Central memory CD8-positive, alpha-beta T cell (primary cell): ENCODE data around the gene KCNIP4.

ENCODE experiments used
- ATAC-seq: fragments of 150-1000 bp; cut with Tn5 transposase; replicated peaks from 2 replicates; pipeline ENCODE4 v1.10.0; 2022; ENCODE audit warnings: mild to moderate bottlenecking, moderate FRiP score, moderate number of reproducible peaks; ENCODE audit not compliant: poor library complexity, severe bottlenecking; ENCODE audit errors: extremely low read depth
- DNase-seq, 2 donors: peaks; one replicate each; pipeline ENCODE4 v3.0.0; 2021; ENCODE audit warnings: low spot score in 2 of 2
- H3K27ac Mint-ChIP-seq: one replicate; pipeline ENCODE4 v1.8.0; 2022; ENCODE audit warnings: low read depth, mild to moderate bottlenecking, moderate library complexity, mixed read lengths
- H3K27me3 Mint-ChIP-seq: one replicate; pipeline ENCODE4 v1.8.0; 2022; ENCODE audit warnings: mixed read lengths
- H3K36me3 Mint-ChIP-seq: one replicate; pipeline ENCODE4 v1.8.0; 2022; ENCODE audit warnings: mild to moderate bottlenecking, moderate library complexity, mixed read lengths; ENCODE audit not compliant: insufficient read depth
- H3K4me1 Mint-ChIP-seq: one replicate; pipeline ENCODE4 v1.8.0; 2022; ENCODE audit warnings: mixed read lengths
- H3K4me3 Mint-ChIP-seq: one replicate; pipeline ENCODE4 v1.8.0; 2022; ENCODE audit warnings: mild to moderate bottlenecking, moderate library complexity, mixed read lengths
- H3K9me3 Mint-ChIP-seq: one replicate; pipeline ENCODE4 v1.8.0; 2022; ENCODE audit warnings: mixed read lengths

KCNIP4 gene

GRCh38 chr4:21117541-21118180, 830.9 kb downstream of the KCNIP4 start:
- no peaks in the 10 kb centered on the region for H3K4me1 Mint-ChIP-seq
- no peak overlapping the region for H3K4me3 Mint-ChIP-seq
- H3K9me3 Mint-ChIP-seq: peaks cover 17% of the 10 kb centered on the region
- no peaks in the 10 kb centered on the region for H3K36me3 Mint-ChIP-seq
- DNase-seq (no peak), ATAC-seq (no peak)
- no peak overlapping the region for H3K27ac Mint-ChIP-seq
- H3K27me3 Mint-ChIP-seq: no peaks in the 10 kb centered on the region

DNA sequence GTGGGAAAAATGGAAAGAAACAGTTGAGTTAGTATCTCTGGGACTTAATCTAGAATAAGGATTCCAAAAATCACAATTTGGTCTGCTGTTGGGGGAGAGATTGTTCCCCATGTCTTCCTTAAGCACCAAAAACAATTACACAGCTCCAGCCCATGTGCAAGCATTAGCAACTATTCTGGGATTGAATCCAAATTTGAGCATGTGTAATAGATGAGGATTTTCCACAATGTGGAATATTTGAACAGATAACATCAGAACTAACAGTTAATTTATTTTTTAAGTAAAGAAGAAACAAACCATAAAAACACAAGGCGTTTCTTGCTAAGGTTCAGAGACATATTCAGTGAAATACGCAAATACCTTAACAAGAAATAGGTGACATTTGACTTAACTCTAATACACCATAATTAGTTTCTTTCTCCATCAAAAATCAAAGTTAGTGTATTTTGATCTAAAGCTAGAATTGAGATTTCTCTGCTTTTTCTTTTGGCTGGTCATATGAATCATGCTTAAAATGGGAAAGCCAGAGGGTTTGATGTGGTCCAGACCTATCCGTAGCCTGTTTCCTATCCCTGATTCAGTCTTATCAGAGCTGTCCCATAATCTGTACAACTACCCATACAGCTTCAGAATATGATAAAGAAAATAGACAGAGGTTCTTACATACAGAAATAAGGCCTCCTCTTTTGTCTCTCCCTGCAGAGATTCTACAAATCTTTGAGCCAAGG, 834.9 kb downstream of the KCNIP4 start:
- no peaks in the 10 kb centered on the region for H3K36me3 Mint-ChIP-seq
- H3K4me3 Mint-ChIP-seq: no peak overlapping the region
- no peaks in the 10 kb centered on the region for H3K27me3 Mint-ChIP-seq
- DNase-seq (no peak), ATAC-seq (no peak)
- no peak overlapping the region for H3K27ac Mint-ChIP-seq
- H3K9me3 Mint-ChIP-seq: peaks cover 6% of the 10 kb centered on the region
- no peaks in the 10 kb centered on the region for H3K4me1 Mint-ChIP-seq

DNA sequence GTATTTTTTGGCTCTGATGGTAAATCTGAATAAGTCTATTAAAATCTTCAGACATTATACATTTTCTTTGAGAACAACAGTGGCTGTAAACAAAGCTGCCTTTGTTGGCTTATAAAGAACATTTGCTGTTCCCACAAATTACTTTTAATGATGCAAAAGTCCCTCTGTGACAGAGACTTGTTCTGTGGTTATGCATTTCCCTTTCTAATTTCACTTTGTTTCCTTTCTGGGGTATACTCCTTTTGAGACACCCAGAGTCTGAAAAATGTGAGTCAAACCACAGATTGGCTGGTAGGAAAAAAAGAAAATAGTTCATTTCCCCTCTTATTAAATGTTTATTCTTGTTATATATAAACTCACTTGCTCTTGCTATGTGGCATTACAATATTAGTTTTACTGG, 845.9 kb downstream of the KCNIP4 start:
- Mint-ChIP-seq H3K27me3 (no peaks in the 10 kb centered on the region), H3K36me3 (no peaks in the 10 kb centered on the region)
- DNase-seq: no peak

DNA sequence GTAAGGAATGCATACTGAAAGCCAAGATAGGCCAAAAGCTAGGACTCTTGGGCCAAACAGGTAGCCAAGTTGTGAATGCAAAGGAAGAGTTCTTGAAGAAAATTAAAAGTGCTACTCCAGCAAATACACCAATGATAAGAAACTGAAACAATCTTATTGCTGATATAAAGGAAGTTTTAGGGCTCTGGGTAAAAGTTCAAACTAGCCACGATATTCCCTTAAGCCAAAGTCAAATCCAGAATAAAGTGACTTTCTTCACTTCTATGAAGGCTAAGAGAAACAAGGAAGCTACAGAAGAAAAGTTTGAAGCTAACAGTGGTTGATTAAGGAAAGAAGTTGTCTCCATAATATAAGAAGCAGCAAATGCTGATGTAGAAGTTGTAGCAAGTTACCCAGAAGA, 850.7 kb downstream of the KCNIP4 start:
- no peaks in the 10 kb centered on the region for H3K4me1 Mint-ChIP-seq
- H3K9me3 Mint-ChIP-seq: peaks cover 23% of the 10 kb centered on the region
- no peak for ATAC-seq
- no peak overlapping the region for H3K4me3 Mint-ChIP-seq
- H3K27ac Mint-ChIP-seq: no peak overlapping the region
- no peaks in the 10 kb centered on the region for H3K36me3 Mint-ChIP-seq
- no peak for DNase-seq
- no peaks in the 10 kb centered on the region for H3K27me3 Mint-ChIP-seq

More for the DNA sequence above, 845.9 kb downstream of the KCNIP4 start:
- no peak overlapping the region for H3K27ac Mint-ChIP-seq
- H3K4me1 Mint-ChIP-seq: no peaks in the 10 kb centered on the region
- peaks cover 19% of the 10 kb centered on the region for H3K9me3 Mint-ChIP-seq
- ATAC-seq: no peak
- H3K4me3 Mint-ChIP-seq: no peak overlapping the region

DNA sequence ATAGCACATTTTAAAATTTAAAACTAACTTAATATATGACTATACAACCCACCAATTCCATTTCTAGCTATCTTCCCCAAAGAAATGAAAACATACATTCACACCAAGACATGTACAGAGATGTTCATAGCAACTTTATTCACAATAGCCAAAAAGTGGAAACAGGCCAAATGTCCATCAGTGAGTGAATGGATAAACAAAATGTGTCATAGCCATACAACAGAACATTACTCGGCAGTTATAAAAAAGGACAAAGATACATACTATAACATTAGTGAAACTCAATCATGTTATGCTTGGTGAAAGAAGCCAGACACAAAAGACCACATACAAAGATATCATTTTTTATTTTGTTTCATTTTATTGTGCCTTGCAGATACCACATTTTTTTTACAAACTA, 851.5 kb downstream of the KCNIP4 start:
- no peaks in the 10 kb centered on the region for H3K27me3 Mint-ChIP-seq
- no peaks in the 10 kb centered on the region for H3K36me3 Mint-ChIP-seq
- no peak overlapping the region for H3K4me3 Mint-ChIP-seq
- ATAC-seq: no peak
- DNase-seq: no peak
- peaks cover 23% of the 10 kb centered on the region for H3K9me3 Mint-ChIP-seq
- H3K27ac Mint-ChIP-seq: no peak overlapping the region
- H3K4me1 Mint-ChIP-seq: no peaks in the 10 kb centered on the region

- peaks cover 5% of the 10 kb centered on the region for H3K4me1 Mint-ChIP-seq
- H3K4me3 Mint-ChIP-seq: no peak overlapping the region
- DNase-seq: no peak
- ATAC-seq: no peak
- no peaks in the 10 kb centered on the region for H3K27me3 Mint-ChIP-seq
- no peaks in the 10 kb centered on the region for H3K36me3 Mint-ChIP-seq
- H3K27ac Mint-ChIP-seq: no peak overlapping the region
- peaks cover 32% of the 10 kb centered on the region for H3K9me3 Mint-ChIP-seq
Measured at GRCh38 chr4:21092531-21092930, 856.0 kb downstream of the KCNIP4 start.

GRCh38 chr4:21090094-21090666, 858.4 kb downstream of the KCNIP4 start:
- Mint-ChIP-seq H3K4me3 (no peak overlapping the region), H3K9me3 (peaks cover 36% of the 10 kb centered on the region), H3K36me3 (no peaks in the 10 kb centered on the region), H3K27me3 (no peaks in the 10 kb centered on the region), H3K4me1 (peaks cover 5% of the 10 kb centered on the region), H3K27ac (no peak overlapping the region)
- DNase-seq (no peak), ATAC-seq (no peak)

DNA sequence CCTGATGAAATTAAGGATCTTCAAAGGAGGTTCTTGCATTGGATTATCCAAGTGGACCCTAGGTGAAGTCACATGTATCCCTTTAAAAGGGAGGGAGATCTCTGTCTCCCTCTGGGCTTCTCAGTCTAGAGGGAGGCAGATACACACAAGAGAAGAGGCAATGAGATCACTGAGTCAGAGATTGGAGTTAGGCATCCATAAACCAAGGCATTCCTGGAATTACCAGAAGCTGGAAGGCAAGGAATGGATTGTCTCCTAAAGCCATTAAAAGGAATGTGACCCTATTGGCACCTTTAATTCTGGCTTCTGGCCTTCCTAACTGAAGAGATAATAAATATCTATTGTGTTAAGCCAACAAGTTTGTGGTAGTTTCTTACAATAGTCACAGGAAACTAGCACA, 865.2 kb downstream of the KCNIP4 start:
- ATAC-seq: no peak
- Mint-ChIP-seq H3K36me3 (no peaks in the 10 kb centered on the region), H3K27ac (no peak overlapping the region), H3K4me1 (no peaks in the 10 kb centered on the region), H3K9me3 (peaks cover 15% of the 10 kb centered on the region), H3K27me3 (no peaks in the 10 kb centered on the region), H3K4me3 (no peak overlapping the region)
- no peak for DNase-seq

- no peak for ATAC-seq
- DNase-seq: no peak
Measured at GRCh38 chr4:21077967-21078366, 870.6 kb downstream of the KCNIP4 start.

DNA sequence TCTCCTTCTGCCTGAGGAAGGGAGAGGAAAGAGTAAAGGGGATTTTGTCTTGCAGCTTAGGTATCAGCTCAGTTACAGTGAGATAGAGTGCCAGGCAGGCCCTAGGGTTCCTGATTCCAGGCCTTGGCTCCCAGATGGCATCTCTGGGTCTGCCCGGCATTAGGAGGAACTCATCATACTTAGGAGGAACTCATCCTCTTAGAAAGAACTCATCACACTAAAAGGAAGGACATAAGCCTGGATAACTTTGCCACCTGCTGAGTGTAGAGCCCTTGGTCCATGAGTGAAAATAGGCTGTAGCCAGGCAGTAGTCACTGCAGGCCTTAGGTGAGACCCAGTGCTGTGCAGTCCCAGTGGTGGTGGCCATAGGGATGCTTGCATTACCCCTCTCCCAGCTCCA, 881.2 kb downstream of the KCNIP4 start:
- ATAC-seq: no peak
- Mint-ChIP-seq H3K36me3 (no peaks in the 10 kb centered on the region), H3K4me3 (no peak overlapping the region), H3K9me3 (peaks cover 9% of the 10 kb centered on the region), H3K4me1 (no peaks in the 10 kb centered on the region), H3K27ac (no peak overlapping the region), H3K27me3 (no peaks in the 10 kb centered on the region)
- no peak for DNase-seq

More at GRCh38 chr4:21077967-21078366, 870.6 kb downstream of the KCNIP4 start:
- H3K4me1 Mint-ChIP-seq: no peaks in the 10 kb centered on the region
- no peak overlapping the region for H3K4me3 Mint-ChIP-seq
- H3K27me3 Mint-ChIP-seq: no peaks in the 10 kb centered on the region
- H3K9me3 Mint-ChIP-seq: peaks cover 5% of the 10 kb centered on the region
- H3K27ac Mint-ChIP-seq: no peak overlapping the region
- no peaks in the 10 kb centered on the region for H3K36me3 Mint-ChIP-seq

DNA sequence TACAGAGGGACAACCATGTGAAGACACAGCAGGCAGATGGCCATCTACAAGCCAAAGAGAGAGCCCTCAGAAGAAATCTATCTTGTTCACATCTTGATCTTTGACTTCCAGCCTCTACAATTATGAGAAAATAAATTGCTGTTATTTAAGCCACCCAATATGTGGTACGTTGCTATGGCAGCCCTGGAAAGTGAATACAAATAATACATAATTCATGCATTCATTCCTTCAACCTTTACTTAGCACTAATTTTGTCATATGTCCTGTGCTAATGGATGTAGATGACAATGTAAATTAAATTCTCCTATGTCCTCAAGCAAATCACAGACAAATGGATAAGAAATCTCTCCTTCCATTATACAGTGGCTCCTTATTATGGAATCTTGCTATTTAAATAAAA, 886.7 kb downstream of the KCNIP4 start:
- no peak for ATAC-seq
- H3K36me3 Mint-ChIP-seq: no peaks in the 10 kb centered on the region

GRCh38 chr4:21046141-21046540, 902.4 kb downstream of the KCNIP4 start:
- Mint-ChIP-seq H3K36me3 (no peaks in the 10 kb centered on the region), H3K4me3 (no peak overlapping the region), H3K27me3 (no peaks in the 10 kb centered on the region), H3K9me3 (no peaks in the 10 kb centered on the region), H3K27ac (no peak overlapping the region), H3K4me1 (no peaks in the 10 kb centered on the region)
- no peak for DNase-seq
- no peak for ATAC-seq

More for the DNA sequence above, 886.7 kb downstream of the KCNIP4 start:
- Mint-ChIP-seq H3K4me1 (no peaks in the 10 kb centered on the region), H3K9me3 (peaks cover 12% of the 10 kb centered on the region), H3K27ac (no peak overlapping the region), H3K27me3 (no peaks in the 10 kb centered on the region), H3K4me3 (no peak overlapping the region)
- DNase-seq: no peak

DNA sequence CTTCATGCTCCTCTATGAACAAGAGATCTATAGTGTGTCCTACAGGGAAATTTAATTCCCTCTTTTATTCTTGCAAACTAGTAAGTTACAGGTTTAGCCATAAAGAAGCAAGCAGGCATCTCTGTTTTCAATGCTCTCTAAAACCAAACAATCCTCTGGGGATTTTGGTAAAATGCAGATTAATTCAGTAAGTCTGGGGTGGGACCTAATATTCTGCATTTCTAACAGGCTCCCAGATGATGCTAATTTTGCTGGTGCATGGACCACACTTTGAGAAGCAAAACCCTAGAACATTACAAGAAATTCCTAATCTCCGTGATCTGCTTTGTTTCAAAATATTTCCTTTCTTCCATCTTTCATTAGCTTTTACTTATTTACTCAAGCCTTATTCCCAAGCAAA, 903.5 kb downstream of the KCNIP4 start:
- no peak for ATAC-seq
- H3K36me3 Mint-ChIP-seq: no peaks in the 10 kb centered on the region

More for the DNA sequence above, 903.5 kb downstream of the KCNIP4 start:
- Mint-ChIP-seq H3K4me3 (no peak overlapping the region), H3K4me1 (no peaks in the 10 kb centered on the region), H3K27ac (no peak overlapping the region), H3K9me3 (no peaks in the 10 kb centered on the region), H3K27me3 (no peaks in the 10 kb centered on the region)
- no peak for DNase-seq
